GM12873 (cell line): ENCODE data around the gene P2RX4.

Source experiments
- CTCF ChIP-seq: IDR thresholded peaks from 2 replicates; pipeline ENCODE4 v1.5.1; 2012; ENCODE audit warnings: low read depth, mild to moderate bottlenecking, moderate library complexity, low read length, control low read depth; ENCODE audit not compliant: insufficient read depth; ENCODE audit errors: missing control alignments

P2RX4 gene

GRCh38 chr12:121279071-121279375 lies 69.1 kb downstream of the P2RX4 start:
- no peak for TF ChIP-seq CTCF

- TF ChIP-seq CTCF: no peak
Measured at GRCh38 chr12:121279507-121279915, 69.6 kb downstream of the P2RX4 start.

- TF ChIP-seq CTCF: no peak
Measured at GRCh38 chr12:121282072-121282742, 72.3 kb downstream of the P2RX4 start.

GRCh38 chr12:121283388-121283787 lies 73.5 kb downstream of the P2RX4 start:
- no peak for TF ChIP-seq CTCF
